HepG2 (cell line): Measurements from ENCODE around the gene BORCS5. TPM values are rescaled to one million over a fixed set of nuclear protein-coding genes. Genes with fewer than 3 reads are reported as not detected.
A peak's percentile ranks its signal among the peaks of the same experiment; 100 is the strongest.

Experiments used
- CREM ChIP-seq, 2 experiments: sonication (generic) in 1 of 2; formaldehyde crosslinking in 1 of 2; IDR thresholded peaks; 2 replicates each; pipeline versions ENCODE4 v1.4.0 to v1.6.1; 2016 to 2020; ENCODE audit warnings: antibody characterized with exemption in 1 of 2, mild to moderate bottlenecking in 1 of 2, missing genetic modification reagents in 1 of 2
- GTF2F1 ChIP-seq: fragments of 150-350 bp; IDR thresholded peaks from 2 replicates; pipeline ENCODE4 v1.6.1; 2014; ENCODE audit warnings: low read length
- JARID2 ChIP-seq: sonication (generic); formaldehyde crosslinking; IDR thresholded peaks from 2 replicates; pipeline ENCODE4 v1.8.1; 2023; ENCODE audit warnings: missing genetic modification reagents, inconsistent platforms; ENCODE audit not compliant: insufficient replicate concordance
- MAZ ChIP-seq, 2 experiments: sonication (generic) in 1 of 2; formaldehyde crosslinking in 1 of 2; IDR thresholded peaks; 2 replicates each; pipeline versions ENCODE4 v1.5.0 to v1.6.1; 2012 to 2020; ENCODE audit warnings: low read depth in 2 of 2, mild to moderate bottlenecking in 2 of 2, borderline replicate concordance in 1 of 2, improper control_type of control experiment in 1 of 2, low read length in 1 of 2, missing genetic modification reagents in 1 of 2, moderate library complexity in 1 of 2
- MED1 ChIP-seq: sonication (generic); formaldehyde crosslinking; IDR thresholded peaks from 2 replicates; pipeline ENCODE4 v1.4.0; 2020; ENCODE audit warnings: missing genetic modification reagents
- NR2F1 ChIP-seq, 2 experiments: fragments of 450-650 bp in 1 of 2; formaldehyde crosslinking in 1 of 2; IDR thresholded peaks; 2 replicates each; pipeline versions ENCODE4 v1.5.0 to v1.6.1; 2016 to 2020; ENCODE audit warnings: mild to moderate bottlenecking in 1 of 2, missing compliant biosample characterization in 1 of 2, missing genetic modification reagents in 1 of 2, moderate library complexity in 1 of 2
- RBFOX2 ChIP-seq: fragments of 200-400 bp; formaldehyde crosslinking; IDR thresholded peaks from 2 replicates; pipeline ENCODE4 v1.6.1; 2017; ENCODE audit warnings: low read depth, mild to moderate bottlenecking, low read length
- RBM39 ChIP-seq: fragments of 200-400 bp; formaldehyde crosslinking; IDR thresholded peaks from one replicate; pipeline ENCODE4 v1.6.1; 2018; ENCODE audit warnings: antibody characterized with exemption, mild to moderate bottlenecking, low read depth, low read length; ENCODE audit not compliant: poor library complexity, severe bottlenecking
- RFXANK ChIP-seq: IDR thresholded peaks from 2 replicates; pipeline ENCODE4 v1.6.1; 2016
- SOX5 ChIP-seq: IDR thresholded peaks from 2 replicates; pipeline ENCODE4 v1.6.1; 2016; ENCODE audit warnings: borderline replicate concordance
- SP140L ChIP-seq: sonication (generic); formaldehyde crosslinking; IDR thresholded peaks from 2 replicates; pipeline ENCODE4 v1.4.0; 2020; ENCODE audit warnings: missing genetic modification reagents, borderline replicate concordance
- SRSF4 ChIP-seq: fragments of 200-400 bp; formaldehyde crosslinking; IDR thresholded peaks from one replicate; pipeline ENCODE4 v1.6.1; 2018; ENCODE audit warnings: mild to moderate bottlenecking, low read depth, low read length, moderate library complexity; ENCODE audit not compliant: poor library complexity, severe bottlenecking
- ZFAT ChIP-seq: sonication (generic); formaldehyde crosslinking; conservative IDR thresholded peaks from 2 replicates; pipeline ENCODE4 v1.8.1; 2023; ENCODE audit warnings: missing genetic modification reagents, inconsistent platforms
- ZFP36L2 ChIP-seq: sonication (generic); formaldehyde crosslinking; IDR thresholded peaks from 2 replicates; pipeline ENCODE4 v1.4.0; 2020; ENCODE audit warnings: missing genetic modification reagents
- ZFP41 ChIP-seq: sonication (generic); formaldehyde crosslinking; IDR thresholded peaks from 2 replicates; pipeline ENCODE4 v1.4.0; 2020; ENCODE audit warnings: mild to moderate bottlenecking, missing genetic modification reagents, borderline replicate concordance
- ZMYM4 ChIP-seq: sonication (generic); formaldehyde crosslinking; IDR thresholded peaks from 2 replicates; pipeline ENCODE4 v1.8.1; 2023; ENCODE audit warnings: mild to moderate bottlenecking, missing genetic modification reagents
- ZNF292 ChIP-seq: sonication (generic); formaldehyde crosslinking; IDR thresholded peaks from 2 replicates; pipeline ENCODE4 v1.8.1; 2022; ENCODE audit warnings: mild to moderate bottlenecking, low read depth, missing genetic modification reagents, borderline replicate concordance
- ZNF460 ChIP-seq: sonication (generic); formaldehyde crosslinking; IDR thresholded peaks from 2 replicates; pipeline ENCODE4 v1.5.1; 2020; ENCODE audit warnings: missing genetic modification reagents, mild to moderate bottlenecking, borderline replicate concordance
- ZNF720 ChIP-seq: sonication (generic); formaldehyde crosslinking; IDR thresholded peaks from 2 replicates; pipeline ENCODE4 v1.4.0; 2020; ENCODE audit warnings: missing genetic modification reagents
- ZSCAN30 ChIP-seq: sonication (generic); formaldehyde crosslinking; IDR thresholded peaks from 2 replicates; pipeline ENCODE4 v1.5.0; 2020; ENCODE audit warnings: mild to moderate bottlenecking, missing genetic modification reagents
- ZZZ3 ChIP-seq: sonication (generic); formaldehyde crosslinking; IDR thresholded peaks from 2 replicates; pipeline ENCODE4 v1.4.0; 2020; ENCODE audit warnings: missing genetic modification reagents, mild to moderate bottlenecking, borderline replicate concordance
- polyA plus RNA-seq, 8 experiments: library from polyadenylated mRNA; depleted of rRNA in 3 of 8; stranded (reverse) in 7 of 8; unstranded in 1 of 8; fragments of >200 nt; fragmentation: Illumina TruSeq in 4 of 8; extraction: Trizol in 4 of 8; gene quantifications; 2 replicates each; pipeline versions ENCODE4 v1.2.1 to v1.2.3, GENCODE V29; 2011 to 2016; ENCODE audit warnings: low read depth in 4 of 8, missing spikeins in 1 of 8, mixed read lengths in 1 of 8; ENCODE audit not compliant: insufficient read depth in 1 of 8
- total RNA-seq, 5 experiments: library from RNA; depleted of rRNA; stranded (reverse); fragments of >200 nt; fragmentation: Illumina TruSeq; extraction: Trizol; gene quantifications; 2 replicates each; pipeline ENCODE4 v1.2.3, GENCODE V29; 2016; ENCODE audit warnings: low read depth in 1 of 5
- TF ChIP-seq, protein P1 (sequence below): sonication (generic); formaldehyde crosslinking; IDR thresholded peaks from 2 replicates; pipeline ENCODE4 v1.5.0; 2020; ENCODE audit warnings: mild to moderate bottlenecking, low read depth, missing genetic modification reagents, borderline replicate concordance
- TF ChIP-seq, protein P2 (sequence below), 2 experiments: IDR thresholded peaks; 2 replicates each; pipeline ENCODE4 v1.6.1; 2011 to 2012; ENCODE audit warnings: low read length in 2 of 2, borderline replicate concordance in 1 of 2, low read depth in 1 of 2, mild to moderate bottlenecking in 1 of 2, moderate library complexity in 1 of 2
- TF ChIP-seq, protein P3 (sequence below): sonication (generic); formaldehyde crosslinking; IDR thresholded peaks from 2 replicates; pipeline ENCODE4 v1.4.0; 2020; ENCODE audit warnings: missing genetic modification reagents

Gene BORCS5
- total and polyA plus RNA-seq, 2 of the 13 experiments (the other 11 are each of a cell fraction or from before 2014, with no cell fraction given): 3.9 to 4.7 TPM

DNA sequence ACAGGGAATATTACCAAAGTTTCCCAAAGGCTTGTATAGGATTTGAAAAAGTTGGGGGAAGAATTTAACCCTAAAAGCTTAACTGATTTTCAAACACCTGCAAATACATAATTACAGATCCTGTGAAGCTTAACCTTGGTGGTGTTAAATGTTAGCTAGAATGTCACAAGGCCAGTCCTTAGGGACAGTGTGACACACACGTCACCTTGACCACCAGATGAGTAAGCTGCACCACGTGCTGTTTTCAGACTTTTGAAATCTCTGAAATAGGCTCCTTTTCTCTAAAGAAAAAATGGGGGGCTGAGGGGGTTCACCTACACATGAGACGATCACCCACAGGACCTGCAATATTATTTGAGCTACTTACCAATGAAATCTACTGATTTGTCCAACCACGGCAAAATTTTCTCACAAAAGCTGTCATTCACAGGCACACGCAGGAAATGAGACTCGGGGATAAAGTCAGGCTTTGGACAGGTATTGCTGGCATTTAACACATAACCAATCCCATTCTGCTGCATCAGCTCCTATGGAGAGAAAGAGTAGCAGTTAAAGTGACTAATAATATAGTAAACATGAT lies 129.9 kb downstream of the BORCS5 start (continued):
- TF ChIP-seq RBM39 (no peak), ZNF460 (no peak), SP140L (no peak), SRSF4 (no peak), RFXANK (CRISPR knock-in tag) (no peak), ZZZ3 (no peak), GTF2F1 (no peak), ZSCAN30 (CRISPR knock-in tag) (no peak), JARID2 (CRISPR knock-in tag) (no peak), ZMYM4 (CRISPR knock-in tag) (peak; percentile 34), CREM (IDR thresholded peaks at IDR 0.05) (peak; percentile 36; the same call in 1 of the 2 replicates), CREM (CRISPR knock-in tag; IDR thresholded peaks at IDR 0.05) (no peak), MED1 (peak; percentile 58), ZFP36L2 (CRISPR knock-in tag) (no peak), RBFOX2 (no peak), ZNF292 (CRISPR knock-in tag) (no peak), ZFAT (CRISPR knock-in tag) (no peak), NR2F1 (CRISPR knock-in tag; IDR thresholded peaks at IDR 0.05) (no peak), ZNF720 (no peak), SOX5 (CRISPR knock-in tag) (peak; percentile 42; the same call in 1 of the 2 replicates), ZFP41 (CRISPR knock-in tag) (no peak), MAZ (IDR thresholded peaks at IDR 0.05; ENCODE audit: borderline replicate concordance, low read depth, low read length) (no peak), MAZ (CRISPR knock-in tag; IDR thresholded peaks at IDR 0.05; ENCODE audit: low read depth) (no peak)
- TF ChIP-seq, protein P1, sequence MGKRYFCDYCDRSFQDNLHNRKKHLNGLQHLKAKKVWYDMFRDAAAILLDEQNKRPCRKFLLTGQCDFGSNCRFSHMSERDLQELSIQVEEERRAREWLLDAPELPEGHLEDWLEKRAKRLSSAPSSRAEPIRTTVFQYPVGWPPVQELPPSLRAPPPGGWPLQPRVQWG: no peak
- TF ChIP-seq, protein P2, sequence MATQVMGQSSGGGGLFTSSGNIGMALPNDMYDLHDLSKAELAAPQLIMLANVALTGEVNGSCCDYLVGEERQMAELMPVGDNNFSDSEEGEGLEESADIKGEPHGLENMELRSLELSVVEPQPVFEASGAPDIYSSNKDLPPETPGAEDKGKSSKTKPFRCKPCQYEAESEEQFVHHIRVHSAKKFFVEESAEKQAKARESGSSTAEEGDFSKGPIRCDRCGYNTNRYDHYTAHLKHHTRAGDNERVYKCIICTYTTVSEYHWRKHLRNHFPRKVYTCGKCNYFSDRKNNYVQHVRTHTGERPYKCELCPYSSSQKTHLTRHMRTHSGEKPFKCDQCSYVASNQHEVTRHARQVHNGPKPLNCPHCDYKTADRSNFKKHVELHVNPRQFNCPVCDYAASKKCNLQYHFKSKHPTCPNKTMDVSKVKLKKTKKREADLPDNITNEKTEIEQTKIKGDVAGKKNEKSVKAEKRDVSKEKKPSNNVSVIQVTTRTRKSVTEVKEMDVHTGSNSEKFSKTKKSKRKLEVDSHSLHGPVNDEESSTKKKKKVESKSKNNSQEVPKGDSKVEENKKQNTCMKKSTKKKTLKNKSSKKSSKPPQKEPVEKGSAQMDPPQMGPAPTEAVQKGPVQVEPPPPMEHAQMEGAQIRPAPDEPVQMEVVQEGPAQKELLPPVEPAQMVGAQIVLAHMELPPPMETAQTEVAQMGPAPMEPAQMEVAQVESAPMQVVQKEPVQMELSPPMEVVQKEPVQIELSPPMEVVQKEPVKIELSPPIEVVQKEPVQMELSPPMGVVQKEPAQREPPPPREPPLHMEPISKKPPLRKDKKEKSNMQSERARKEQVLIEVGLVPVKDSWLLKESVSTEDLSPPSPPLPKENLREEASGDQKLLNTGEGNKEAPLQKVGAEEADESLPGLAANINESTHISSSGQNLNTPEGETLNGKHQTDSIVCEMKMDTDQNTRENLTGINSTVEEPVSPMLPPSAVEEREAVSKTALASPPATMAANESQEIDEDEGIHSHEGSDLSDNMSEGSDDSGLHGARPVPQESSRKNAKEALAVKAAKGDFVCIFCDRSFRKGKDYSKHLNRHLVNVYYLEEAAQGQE (IDR thresholded peaks at IDR 0.05; ENCODE audit: borderline replicate concordance in 1 of 2, low read depth in 1 of 2, low read length in 2 of 2): no peak
- TF ChIP-seq, protein P3, sequence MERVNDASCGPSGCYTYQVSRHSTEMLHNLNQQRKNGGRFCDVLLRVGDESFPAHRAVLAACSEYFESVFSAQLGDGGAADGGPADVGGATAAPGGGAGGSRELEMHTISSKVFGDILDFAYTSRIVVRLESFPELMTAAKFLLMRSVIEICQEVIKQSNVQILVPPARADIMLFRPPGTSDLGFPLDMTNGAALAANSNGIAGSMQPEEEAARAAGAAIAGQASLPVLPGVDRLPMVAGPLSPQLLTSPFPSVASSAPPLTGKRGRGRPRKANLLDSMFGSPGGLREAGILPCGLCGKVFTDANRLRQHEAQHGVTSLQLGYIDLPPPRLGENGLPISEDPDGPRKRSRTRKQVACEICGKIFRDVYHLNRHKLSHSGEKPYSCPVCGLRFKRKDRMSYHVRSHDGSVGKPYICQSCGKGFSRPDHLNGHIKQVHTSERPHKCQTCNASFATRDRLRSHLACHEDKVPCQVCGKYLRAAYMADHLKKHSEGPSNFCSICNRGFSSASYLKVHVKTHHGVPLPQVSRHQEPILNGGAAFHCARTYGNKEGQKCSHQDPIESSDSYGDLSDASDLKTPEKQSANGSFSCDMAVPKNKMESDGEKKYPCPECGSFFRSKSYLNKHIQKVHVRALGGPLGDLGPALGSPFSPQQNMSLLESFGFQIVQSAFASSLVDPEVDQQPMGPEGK (CRISPR knock-in tag): 0 out of 2 replicates have a peak, but pooled peaks have one; percentile 21
